Fibroblast of lung (primary cell): ENCODE measurements around the gene HAUS3.

Experiments
- CTCF ChIP-seq, 2 donors: IDR thresholded peaks in 1 of 2; conservative IDR thresholded peaks in 1 of 2; 1 replicate in 1 of 2; 2 replicates in 1 of 2; pipeline ENCODE4 v1.5.1; 2011 to 2012; ENCODE audit warnings: low read length in 2 of 2, control low read depth in 1 of 2, inconsistent platforms in 1 of 2, low read depth in 1 of 2, mild to moderate bottlenecking in 1 of 2
- EZH2 ChIP-seq: IDR thresholded peaks from 2 replicates; pipeline ENCODE4 v1.5.1; 2012; ENCODE audit warnings: low read length, control low read depth, mild to moderate bottlenecking; ENCODE audit errors: missing control alignments

- TF ChIP-seq CTCF (conservative IDR thresholded peaks at IDR 0.05 in 1 of 2, IDR thresholded peaks at IDR 0.05 in 1 of 2; ENCODE audit: low read depth in 1 of 2, low read length in 2 of 2): no peak
- no peak for TF ChIP-seq EZH2
Observed at GRCh38 chr4:2259036-2259540, 17.2 kb upstream of the HAUS3 start.
